Transverse colon (tissue), 4 donors: ENCODE data around the gene PROX1.

ENCODE experiments used
- EP300 ChIP-seq: sonication (generic); formaldehyde crosslinking; IDR thresholded peaks from one replicate; pipeline ENCODE4 v1.6.1; 2017; ENCODE audit warnings: antibody characterized with exemption, low read depth
- POLR2A ChIP-seq: fragments of 450-650 bp; IDR thresholded peaks from one replicate; pipeline ENCODE4 v1.6.1; 2016; ENCODE audit warnings: antibody characterized with exemption, mild to moderate bottlenecking, moderate library complexity
- POLR2AphosphoS5 ChIP-seq, 3 donors: sonication (generic); formaldehyde crosslinking; IDR thresholded peaks; one replicate each; pipeline ENCODE4 v1.6.1; 2016; ENCODE audit warnings: antibody characterized with exemption in 3 of 3
- TF ChIP-seq, protein P1 (sequence below), 5 experiments: fragments of 200-600 bp in 3 of 5; fragments of 450-650 bp in 2 of 5; sonication (generic) in 3 of 5; IDR thresholded peaks; 1 replicate in 2 of 5; 2 replicates in 3 of 5; pipeline ENCODE4 v1.5.1; 2016 to 2017; ENCODE audit warnings: antibody characterized with exemption in 5 of 5, inconsistent platforms in 3 of 5, mild to moderate bottlenecking in 2 of 5, moderate library complexity in 1 of 5

DNA sequence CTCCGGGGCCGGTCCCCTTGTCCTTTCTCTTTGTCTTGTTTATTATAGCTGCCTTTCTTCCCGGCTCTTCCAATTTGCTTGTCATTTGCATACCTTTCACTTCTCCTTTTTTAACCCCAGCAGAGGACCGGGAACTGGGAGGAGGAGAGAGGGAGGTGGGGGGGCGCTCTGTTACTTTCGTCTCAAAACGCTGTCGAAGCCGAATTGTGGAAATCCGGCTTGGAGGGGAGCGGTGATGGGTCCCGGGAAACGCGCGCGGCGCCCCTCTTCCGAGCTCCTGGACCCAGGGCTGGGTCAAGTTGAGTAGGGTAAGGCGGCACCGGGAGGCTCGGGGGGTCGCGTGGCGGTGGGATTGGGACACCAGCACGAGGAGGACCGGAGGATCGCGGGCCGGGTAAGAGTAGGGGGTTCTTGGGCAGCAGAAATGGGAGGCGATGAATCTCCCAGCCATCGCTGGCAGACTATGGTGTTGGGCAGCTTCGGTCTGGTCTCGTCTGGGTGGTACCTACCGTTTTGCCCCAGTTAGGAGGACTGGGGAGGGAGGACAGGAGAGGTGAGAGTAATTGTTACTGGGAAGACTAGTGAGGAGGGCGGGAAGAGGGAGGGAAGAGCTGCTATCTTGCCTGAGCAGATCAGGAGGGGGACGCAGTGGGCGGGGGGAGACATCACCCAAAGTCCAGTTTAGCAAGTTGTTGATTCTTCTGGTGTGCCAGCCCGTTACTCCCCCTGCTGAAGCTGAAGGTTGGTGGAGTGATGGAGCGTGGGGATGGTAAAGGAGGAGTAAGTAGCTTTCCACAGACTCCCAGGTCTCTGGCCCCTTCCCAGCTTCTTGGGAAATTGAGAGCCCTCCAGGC lies 1.5 kb downstream of the PROX1 start:
- TF ChIP-seq, protein P1, sequence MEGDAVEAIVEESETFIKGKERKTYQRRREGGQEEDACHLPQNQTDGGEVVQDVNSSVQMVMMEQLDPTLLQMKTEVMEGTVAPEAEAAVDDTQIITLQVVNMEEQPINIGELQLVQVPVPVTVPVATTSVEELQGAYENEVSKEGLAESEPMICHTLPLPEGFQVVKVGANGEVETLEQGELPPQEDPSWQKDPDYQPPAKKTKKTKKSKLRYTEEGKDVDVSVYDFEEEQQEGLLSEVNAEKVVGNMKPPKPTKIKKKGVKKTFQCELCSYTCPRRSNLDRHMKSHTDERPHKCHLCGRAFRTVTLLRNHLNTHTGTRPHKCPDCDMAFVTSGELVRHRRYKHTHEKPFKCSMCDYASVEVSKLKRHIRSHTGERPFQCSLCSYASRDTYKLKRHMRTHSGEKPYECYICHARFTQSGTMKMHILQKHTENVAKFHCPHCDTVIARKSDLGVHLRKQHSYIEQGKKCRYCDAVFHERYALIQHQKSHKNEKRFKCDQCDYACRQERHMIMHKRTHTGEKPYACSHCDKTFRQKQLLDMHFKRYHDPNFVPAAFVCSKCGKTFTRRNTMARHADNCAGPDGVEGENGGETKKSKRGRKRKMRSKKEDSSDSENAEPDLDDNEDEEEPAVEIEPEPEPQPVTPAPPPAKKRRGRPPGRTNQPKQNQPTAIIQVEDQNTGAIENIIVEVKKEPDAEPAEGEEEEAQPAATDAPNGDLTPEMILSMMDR (IDR thresholded peaks at IDR 0.05) = no peak
- TF ChIP-seq POLR2A (no peak), EP300 (no peak), POLR2AphosphoS5 (IDR thresholded peaks at IDR 0.05) (no peak)
